NCI-H2196 treated with DMSO at 0.1 percent for 48 hours (cell line): ENCODE results near the gene PSMB5.

Source experiments
- DNase-seq: peaks from one replicate; lab custom pipeline; 2025; ENCODE audit not compliant: unreplicated experiment; lab: John Stamatoyannopoulos, UW

The PSMB5 gene

GRCh38 chr14:23060536-23061260 lies 26.0 kb upstream of the PSMB5 start:
- no peak for DNase-seq

GRCh38 chr14:23058654-23059504 lies 24.2 kb upstream of the PSMB5 start:
- no peak for DNase-seq

GRCh38 chr14:23057757-23058653 lies 23.3 kb upstream of the PSMB5 start:
- DNase-seq, result no peak

GRCh38 chr14:23056956-23057756 lies 22.5 kb upstream of the PSMB5 start, which contains the start of gene CDH24:
Gene CDH24 (minus strand): TSS chr14:23057520. CDS start chr14:23055733, 1,787 bp downstream.
- DNase-seq, result no peak

- DNase-seq, result no peak
These were observed 21.6 kb upstream of the PSMB5 start for GRCh38 chr14:23056145-23056955.

GRCh38 chr14:23055621-23056144 lies 21.0 kb upstream of the PSMB5 start:
- no peak for DNase-seq

GRCh38 chr14:23055147-23055550 lies 20.4 kb upstream of the PSMB5 start:
- no peak for DNase-seq

- DNase-seq, result no peak
These were observed 19.5 kb upstream of the PSMB5 start for GRCh38 chr14:23054000-23054811.

- DNase-seq, result no peak
These were observed 18.7 kb upstream of the PSMB5 start for GRCh38 chr14:23053426-23053825.

- DNase-seq, result no peak
These were observed 18.0 kb upstream of the PSMB5 start for GRCh38 chr14:23052671-23053070.

- DNase-seq, result no peak
These were observed 17.5 kb upstream of the PSMB5 start for GRCh38 chr14:23052182-23052623.

- no peak for DNase-seq
These were observed 16.7 kb upstream of the PSMB5 start for GRCh38 chr14:23051141-23052057.

GRCh38 chr14:23049011-23049410 lies 14.3 kb upstream of the PSMB5 start:
- DNase-seq, result no peak

GRCh38 chr14:23047751-23048693 lies 13.3 kb upstream of the PSMB5 start:
- no peak for DNase-seq

- no peak for DNase-seq
These were observed 12.4 kb upstream of the PSMB5 start for GRCh38 chr14:23047034-23047634.
